SU-DHL-6 (cell line): ENCODE data around the gene CTNND2.

Source experiments
- H2AFZ ChIP-seq: fragments of 200-600 bp; sonication (generic); 2 replicates; pipeline ENCODE4 v1.6.1; 2014; ENCODE audit warnings: low read depth, mild to moderate bottlenecking, moderate library complexity, mixed read lengths, antibody characterized with exemption, low read length; ENCODE audit not compliant: severe bottlenecking
- H3F3A ChIP-seq: fragments of 200-600 bp; shearing (Covaris generic); 2 replicates; pipeline ENCODE4 v1.6.0; 2016; ENCODE audit warnings: antibody characterized with exemption, mild to moderate bottlenecking; ENCODE audit not compliant: insufficient read depth
- H3K27ac ChIP-seq: fragments of 200-600 bp; sonication (generic); 2 replicates; pipeline ENCODE4 v1.5.1; 2016; ENCODE audit warnings: low read depth, mild to moderate bottlenecking, low read length, moderate library complexity, mixed read lengths
- H3K27me3 ChIP-seq: fragments of 200-600 bp; sonication (generic), shearing (Covaris generic); 2 replicates; pipeline ENCODE4 v1.6.0; 2014; ENCODE audit warnings: mild to moderate bottlenecking, low read length
- H3K36me3 ChIP-seq: fragments of 200-600 bp; sonication (generic); 2 replicates; pipeline ENCODE4 v1.6.1; 2014; ENCODE audit warnings: mild to moderate bottlenecking, low read length, mixed read lengths
- H3K4me2 ChIP-seq: fragments of 300-600, 200-600 bp; shearing (Covaris generic), sonication (generic); 2 replicates; pipeline ENCODE4 v1.6.0; 2014; ENCODE audit warnings: low read length, low read depth, mild to moderate bottlenecking; ENCODE audit not compliant: poor library complexity, severe bottlenecking
- H3K4me3 ChIP-seq: fragments of 200-600 bp; sonication (generic); 2 replicates; pipeline ENCODE4 v1.5.1; 2014; ENCODE audit warnings: antibody characterized with exemption, low read length, mild to moderate bottlenecking, mixed read lengths; ENCODE audit not compliant: insufficient read depth, poor library complexity, severe bottlenecking
- H3K79me2 ChIP-seq: fragments of 200-600 bp; sonication (generic); 2 replicates; pipeline ENCODE4 v1.6.1; 2014; ENCODE audit warnings: mild to moderate bottlenecking, low read length, moderate library complexity; ENCODE audit not compliant: insufficient read depth
- H3K9ac ChIP-seq: fragments of 200-600 bp; sonication (generic); 2 replicates; pipeline ENCODE4 v1.7.0; 2014; ENCODE audit warnings: mild to moderate bottlenecking, low read length
- H3K9me2 ChIP-seq: fragments of 200-600 bp; sonication (generic); replicated peaks from 2 replicates; pipeline ENCODE4 v1.6.1; 2014; ENCODE audit warnings: low read length; ENCODE audit not compliant: insufficient read depth
- H3K9me3 ChIP-seq: fragments of 200-600 bp; sonication (generic); 2 replicates; pipeline ENCODE4 v1.6.1; 2014; ENCODE audit warnings: low read length, mixed read lengths; ENCODE audit not compliant: insufficient read depth
- H4K20me1 ChIP-seq: fragments of 200-600 bp; sonication (generic); 2 replicates; pipeline ENCODE4 v1.6.1; 2014; ENCODE audit warnings: low read depth, mild to moderate bottlenecking, antibody characterized with exemption, low read length, moderate library complexity, mixed read lengths
- CTCF ChIP-seq: fragments of 200-600 bp; sonication (generic); IDR thresholded peaks from one replicate; pipeline ENCODE4 v1.5.1; 2017; ENCODE audit warnings: antibody characterized with exemption, mild to moderate bottlenecking, low read length, moderate library complexity; ENCODE audit not compliant: insufficient read depth, poor library complexity, severe bottlenecking
- EZH2phosphoT487 ChIP-seq: fragments of 200-600 bp; sonication (generic), shearing (Covaris generic); conservative IDR thresholded peaks from 2 replicates; pipeline ENCODE4 v1.6.1; 2018; ENCODE audit warnings: mild to moderate bottlenecking, antibody characterized with exemption, low read length, moderate library complexity, mixed read lengths

The CTNND2 gene

GRCh38 chr5:11449966-11450365 is 454.3 kb downstream of the CTNND2 start:
- no peak overlapping the region for H3K9ac ChIP-seq
- no peak overlapping the region for H2AFZ ChIP-seq
- no peaks in the 10 kb centered on the region for H3K27me3 ChIP-seq
- no peaks in the 10 kb centered on the region for H3F3A ChIP-seq
- no peak overlapping the region for H3K4me2 ChIP-seq
- H4K20me1 ChIP-seq: no peaks in the 10 kb centered on the region
- TF ChIP-seq CTCF (no peak), EZH2phosphoT487 (no peak)
- no peaks in the 10 kb centered on the region for H3K36me3 ChIP-seq
- no peak overlapping the region for H3K4me3 ChIP-seq
- H3K27ac ChIP-seq: no peak overlapping the region
- no peaks in the 10 kb centered on the region for H3K79me2 ChIP-seq
- H3K9me2 ChIP-seq: no peaks in the 10 kb centered on the region
- H3K9me3 ChIP-seq: no peaks in the 10 kb centered on the region

GRCh38 chr5:11449217-11449616 is 455.0 kb downstream of the CTNND2 start:
- H3K36me3 ChIP-seq: no peaks in the 10 kb centered on the region
- H3K79me2 ChIP-seq: no peaks in the 10 kb centered on the region
- H3K9me3 ChIP-seq: no peaks in the 10 kb centered on the region
- H4K20me1 ChIP-seq: no peaks in the 10 kb centered on the region
- H3K27ac ChIP-seq: no peak overlapping the region
- no peak overlapping the region for H3K4me3 ChIP-seq
- no peak overlapping the region for H2AFZ ChIP-seq
- no peak overlapping the region for H3K4me2 ChIP-seq
- no peak overlapping the region for H3K9ac ChIP-seq
- no peak for TF ChIP-seq EZH2phosphoT487
- no peak for TF ChIP-seq CTCF
- no peaks in the 10 kb centered on the region for H3F3A ChIP-seq
- H3K9me2 ChIP-seq: no peaks in the 10 kb centered on the region
- no peaks in the 10 kb centered on the region for H3K27me3 ChIP-seq

- Histone ChIP-seq H3K9me3 (no peaks in the 10 kb centered on the region), H2AFZ (no peak overlapping the region), H3K4me3 (no peak overlapping the region), H3K36me3 (no peaks in the 10 kb centered on the region), H3K9me2 (no peaks in the 10 kb centered on the region), H3K9ac (no peak overlapping the region), H3K27ac (no peak overlapping the region), H3K79me2 (no peaks in the 10 kb centered on the region), H3F3A (no peaks in the 10 kb centered on the region), H4K20me1 (no peaks in the 10 kb centered on the region), H3K27me3 (no peaks in the 10 kb centered on the region), H3K4me2 (no peak overlapping the region)
- TF ChIP-seq EZH2phosphoT487: no peak
- TF ChIP-seq CTCF: no peak
Measured at GRCh38 chr5:11443831-11444230, 460.4 kb downstream of the CTNND2 start.

GRCh38 chr5:11432116-11432515 is 472.1 kb downstream of the CTNND2 start:
- Histone ChIP-seq H2AFZ (no peak overlapping the region), H3K9me3 (no peaks in the 10 kb centered on the region), H3K79me2 (no peaks in the 10 kb centered on the region), H3K4me2 (no peak overlapping the region), H3K9ac (no peak overlapping the region), H3F3A (no peaks in the 10 kb centered on the region), H3K27ac (no peak overlapping the region), H3K27me3 (no peaks in the 10 kb centered on the region), H3K36me3 (no peaks in the 10 kb centered on the region), H4K20me1 (no peaks in the 10 kb centered on the region), H3K9me2 (no peaks in the 10 kb centered on the region), H3K4me3 (no peak overlapping the region)
- TF ChIP-seq CTCF (no peak), EZH2phosphoT487 (no peak)
